ENCODE data around the gene UNC5B.

The UNC5B gene

GRCh38 chr10:71285986-71286385, 73.6 kb downstream of the UNC5B start:
- no peaks in the 10 kb centered on the region for H3K27me3 ChIP-seq (ENCODE audit: insufficient read depth, low read length, poor library complexity)
- H3K9ac ChIP-seq (ENCODE audit: low read depth, low read length), result no peak overlapping the region
- no peak overlapping the region for H3K4me3 ChIP-seq (ENCODE audit: low read depth in 1 of 2, low read length in 2 of 2)
- no peak overlapping the region for H2AFZ ChIP-seq (ENCODE audit: low read depth, low read length)
- DNase-seq (no peak), ATAC-seq (ENCODE audit: insufficient read depth, low read depth) (no peak)
- no peaks in the 10 kb centered on the region for H3K4me1 ChIP-seq (ENCODE audit: insufficient read depth, low read length)
- no peak overlapping the region for H3K4me2 ChIP-seq (ENCODE audit: insufficient read depth, low read length)
- no peaks in the 10 kb centered on the region for H3K79me2 ChIP-seq (ENCODE audit: insufficient read depth, low read length)
- H3K27ac ChIP-seq (ENCODE audit: low read length), result no peak overlapping the region
- TF ChIP-seq EZH2 (IDR thresholded peaks at IDR 0.05; ENCODE audit: borderline replicate concordance, low read depth, low read length, severe bottlenecking) (no peak), CTCF (IDR thresholded peaks at IDR 0.05; ENCODE audit: borderline replicate concordance, extremely low read depth, low read length, poor library complexity, severe bottlenecking) (no peak)
- H4K20me1 ChIP-seq (ENCODE audit: insufficient read depth, low read length), result peaks cover 15% of the 10 kb centered on the region
- no peaks in the 10 kb centered on the region for H3K9me3 ChIP-seq (ENCODE audit: insufficient read depth, low read length, severe bottlenecking)
- H3K36me3 ChIP-seq (ENCODE audit: insufficient read depth, low read length), result no peaks in the 10 kb centered on the region

GRCh38 chr10:71286521-71287294, 74.3 kb downstream of the UNC5B start:
- TF ChIP-seq EZH2 (IDR thresholded peaks at IDR 0.05; ENCODE audit: borderline replicate concordance, low read depth, low read length, severe bottlenecking) (no peak), CTCF (IDR thresholded peaks at IDR 0.05; ENCODE audit: borderline replicate concordance, extremely low read depth, low read length, poor library complexity, severe bottlenecking) (no peak)
- no peak for DNase-seq
- no peak for ATAC-seq (ENCODE audit: insufficient read depth, low read depth)
- no peak overlapping the region for H3K27ac ChIP-seq (ENCODE audit: low read length)
- H2AFZ ChIP-seq (ENCODE audit: low read depth, low read length), result no peak overlapping the region
- H3K9me3 ChIP-seq (ENCODE audit: insufficient read depth, low read length, severe bottlenecking), result no peaks in the 10 kb centered on the region
- no peak overlapping the region for H3K9ac ChIP-seq (ENCODE audit: low read depth, low read length)
- H3K79me2 ChIP-seq (ENCODE audit: insufficient read depth, low read length), result no peaks in the 10 kb centered on the region
- no peaks in the 10 kb centered on the region for H3K36me3 ChIP-seq (ENCODE audit: insufficient read depth, low read length)
- peaks cover 15% of the 10 kb centered on the region for H4K20me1 ChIP-seq (ENCODE audit: insufficient read depth, low read length)
- H3K4me3 ChIP-seq (ENCODE audit: low read depth in 1 of 2, low read length in 2 of 2), result no peak overlapping the region
- no peak overlapping the region for H3K4me2 ChIP-seq (ENCODE audit: insufficient read depth, low read length)
- H3K4me1 ChIP-seq (ENCODE audit: insufficient read depth, low read length), result no peaks in the 10 kb centered on the region
- H3K27me3 ChIP-seq (ENCODE audit: insufficient read depth, low read length, poor library complexity), result no peaks in the 10 kb centered on the region

DNA sequence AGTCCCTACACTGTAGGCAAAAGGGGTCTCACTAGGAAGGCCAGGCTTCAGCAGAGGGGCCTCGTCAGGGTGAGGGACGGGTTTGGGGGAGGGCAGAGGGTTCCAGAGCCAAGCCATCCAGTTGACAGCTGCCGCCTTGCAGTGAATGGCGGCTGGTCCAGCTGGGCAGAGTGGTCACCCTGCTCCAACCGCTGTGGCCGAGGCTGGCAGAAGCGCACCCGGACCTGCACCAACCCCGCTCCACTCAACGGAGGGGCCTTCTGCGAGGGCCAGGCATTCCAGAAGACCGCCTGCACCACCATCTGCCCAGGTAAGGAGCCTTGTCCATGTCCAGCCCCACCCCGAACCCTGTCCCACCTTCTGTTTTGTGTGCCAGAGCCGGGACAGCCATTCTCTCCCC, 75.1 kb downstream of the UNC5B start:
- Histone ChIP-seq H3K27me3 (ENCODE audit: insufficient read depth, low read length, poor library complexity) (no peaks in the 10 kb centered on the region), H3K9ac (ENCODE audit: low read depth, low read length) (no peak overlapping the region), H3K4me3 (ENCODE audit: low read depth in 1 of 2, low read length in 2 of 2) (no peak overlapping the region), H3K9me3 (ENCODE audit: insufficient read depth, low read length, severe bottlenecking) (no peaks in the 10 kb centered on the region), H2AFZ (ENCODE audit: low read depth, low read length) (no peak overlapping the region), H3K4me1 (ENCODE audit: insufficient read depth, low read length) (no peaks in the 10 kb centered on the region), H3K27ac (ENCODE audit: low read length) (no peak overlapping the region), H3K4me2 (ENCODE audit: insufficient read depth, low read length) (no peak overlapping the region), H4K20me1 (ENCODE audit: insufficient read depth, low read length) (peaks cover 15% of the 10 kb centered on the region), H3K79me2 (ENCODE audit: insufficient read depth, low read length) (no peaks in the 10 kb centered on the region), H3K36me3 (ENCODE audit: insufficient read depth, low read length) (no peaks in the 10 kb centered on the region)
- TF ChIP-seq CTCF (IDR thresholded peaks at IDR 0.05; ENCODE audit: borderline replicate concordance, extremely low read depth, low read length, poor library complexity, severe bottlenecking) (no peak), EZH2 (IDR thresholded peaks at IDR 0.05; ENCODE audit: borderline replicate concordance, low read depth, low read length, severe bottlenecking) (no peak)
- ATAC-seq (ENCODE audit: insufficient read depth, low read depth) (no peak), DNase-seq (no peak)
